GM21723 (cell line): Measurements from ENCODE around the gene SAXO1.
"Not testable (repeated sequence)": the region's sequence is repeated elsewhere in the genome, so short reads cannot be mapped to it uniquely, and the experiment has no call there.

Experiments used
- ATAC-seq: cut with Tn5 transposase; IDR thresholded peaks from one replicate; pipeline ENCODE4 v1.9.1; 2021; ENCODE audit warnings: mild to moderate bottlenecking, moderate library complexity; ENCODE audit not compliant: unreplicated experiment

Gene SAXO1

GRCh38 chr9:19033015-19033414, at the start of gene SAXO1:
Gene SAXO1 (minus strand): TSS chr9:19033209. CDS start chr9:19032908, 301 bp downstream.
- no peak for ATAC-seq

- no peak for ATAC-seq
Observed at GRCh38 chr9:19074836-19075235, 41.8 kb upstream of the SAXO1 start.

GRCh38 chr9:19074229-19074628, 41.2 kb upstream of the SAXO1 start:
- ATAC-seq = no peak

GRCh38 chr9:19057033-19057432, 24.0 kb upstream of the SAXO1 start:
- no peak for ATAC-seq

- ATAC-seq = no peak
Observed at GRCh38 chr9:19050637-19051591, 17.9 kb upstream of the SAXO1 start.

- ATAC-seq = peak; percentile 0
Observed at GRCh38 chr9:19049917-19050636, 17.1 kb upstream of the SAXO1 start.

- peak; percentile 92 for ATAC-seq
Observed at GRCh38 chr9:19048966-19049916, 16.2 kb upstream of the SAXO1 start, which contains the start of gene RRAGA. Gene RRAGA (plus strand): TSS chr9:19049427. CDS start chr9:19049660, 233 bp downstream.

GRCh38 chr9:19036611-19037010, 3.6 kb upstream of the SAXO1 start:
- no peak for ATAC-seq

- ATAC-seq = no peak
Observed at GRCh38 chr9:19032406-19032805, 603 bp downstream of the SAXO1 start.

GRCh38 chr9:19030899-19031298, 2.1 kb downstream of the SAXO1 start:
- ATAC-seq = peak; percentile 58

GRCh38 chr9:19028835-19029451, 4.1 kb downstream of the SAXO1 start:
- ATAC-seq = peak; percentile 64

- ATAC-seq = no peak
Observed at GRCh38 chr9:19027825-19028224, 5.2 kb downstream of the SAXO1 start.

GRCh38 chr9:19026375-19026774, 6.6 kb downstream of the SAXO1 start:
- no peak for ATAC-seq

- no peak for ATAC-seq
Observed at GRCh38 chr9:19023078-19023477, 9.9 kb downstream of the SAXO1 start.

- ATAC-seq = no peak
Observed at GRCh38 chr9:19022206-19022605, 10.8 kb downstream of the SAXO1 start.

GRCh38 chr9:19021649-19022048, 11.4 kb downstream of the SAXO1 start:
- ATAC-seq = not testable (repeated sequence)

- no peak for ATAC-seq
Observed at GRCh38 chr9:19020886-19021455, 12.0 kb downstream of the SAXO1 start.

- ATAC-seq = no peak
Observed at GRCh38 chr9:19018201-19018600, 14.8 kb downstream of the SAXO1 start.

GRCh38 chr9:19009391-19009965, 23.5 kb downstream of the SAXO1 start:
- no peak for ATAC-seq
